Measurements from ENCODE around the gene P4HA1.
"Not testable (repeated sequence)": the region's sequence is repeated elsewhere in the genome, so short reads cannot be mapped to it uniquely, and the experiment has no call there.

P4HA1 gene

DNA sequence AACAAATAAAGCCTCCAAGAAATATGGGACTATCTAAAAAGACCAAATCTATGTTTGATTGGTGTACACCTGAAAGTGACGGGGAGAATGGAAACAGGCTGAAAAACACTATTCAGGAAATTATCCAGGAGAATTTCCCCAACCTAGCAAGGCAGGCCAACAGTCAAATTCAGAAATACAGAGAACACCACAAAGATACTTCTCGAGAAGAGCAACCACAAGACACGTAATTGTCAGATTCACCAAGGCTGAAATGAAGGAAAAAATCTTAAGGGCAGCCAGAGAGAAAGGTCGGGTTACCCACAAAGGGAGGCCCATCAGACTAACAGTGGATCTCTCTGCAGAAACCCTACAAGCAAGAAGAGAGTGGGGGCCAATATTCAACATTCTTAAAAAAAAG lies 73.7 kb downstream of the P4HA1 start:
- H2BK120ac ChIP-seq (ENCODE audit: low read depth, low read length); H2AK5ac ChIP-seq (ENCODE audit: low read length, severe bottlenecking); H2BK12ac ChIP-seq (ENCODE audit: low read length in 2 of 2); H2AFZ ChIP-seq (ENCODE audit: low read depth, low read length); H3K23ac ChIP-seq (ENCODE audit: low read length in 2 of 2); H3K4me3 ChIP-seq (ENCODE audit: insufficient read depth in 1 of 2, low read depth in 1 of 2, low read length in 2 of 2); H2BK5ac ChIP-seq (ENCODE audit: low read depth, low read length, poor library complexity, severe bottlenecking); H3K4me1 ChIP-seq (ENCODE audit: control insufficient read depth, insufficient read depth, low read depth, low read length); H3K9me3 ChIP-seq (ENCODE audit: control insufficient read depth, low read length); H3K9ac ChIP-seq (ENCODE audit: low read length); H4K91ac ChIP-seq (ENCODE audit: low read length); H3K4me2 ChIP-seq (ENCODE audit: low read length, poor library complexity, severe bottlenecking); H3K14ac ChIP-seq (ENCODE audit: low read length in 2 of 2); H3K27ac ChIP-seq (ENCODE audit: low read length, poor library complexity, severe bottlenecking); H2BK15ac ChIP-seq (ENCODE audit: low read depth, poor library complexity, severe bottlenecking); H3K4ac ChIP-seq (ENCODE audit: low read depth in 1 of 2, low read length in 2 of 2); DNase-seq; H4K8ac ChIP-seq (ENCODE audit: low read length); H3K27me3 ChIP-seq (ENCODE audit: control insufficient read depth in 1 of 2, insufficient read depth in 1 of 2, low read length in 2 of 2); H3K18ac ChIP-seq (ENCODE audit: low read depth in 1 of 2, low read length in 2 of 2): not testable (repeated sequence)
- Histone ChIP-seq H3K79me1 (replicated peaks; ENCODE audit: low read length, poor library complexity, severe bottlenecking) (peaks cover 21% of the 10 kb centered on the region), H3K36me3 (ENCODE audit: control insufficient read depth in 1 of 2, insufficient read depth in 2 of 2, low read depth in 1 of 2, low read length in 2 of 2) (peaks cover 18 to 33% of the 10 kb centered on the region in 2 experiments)
- 98% methylated on average over 4 of the region's 4 CpGs for WGBS

DNA sequence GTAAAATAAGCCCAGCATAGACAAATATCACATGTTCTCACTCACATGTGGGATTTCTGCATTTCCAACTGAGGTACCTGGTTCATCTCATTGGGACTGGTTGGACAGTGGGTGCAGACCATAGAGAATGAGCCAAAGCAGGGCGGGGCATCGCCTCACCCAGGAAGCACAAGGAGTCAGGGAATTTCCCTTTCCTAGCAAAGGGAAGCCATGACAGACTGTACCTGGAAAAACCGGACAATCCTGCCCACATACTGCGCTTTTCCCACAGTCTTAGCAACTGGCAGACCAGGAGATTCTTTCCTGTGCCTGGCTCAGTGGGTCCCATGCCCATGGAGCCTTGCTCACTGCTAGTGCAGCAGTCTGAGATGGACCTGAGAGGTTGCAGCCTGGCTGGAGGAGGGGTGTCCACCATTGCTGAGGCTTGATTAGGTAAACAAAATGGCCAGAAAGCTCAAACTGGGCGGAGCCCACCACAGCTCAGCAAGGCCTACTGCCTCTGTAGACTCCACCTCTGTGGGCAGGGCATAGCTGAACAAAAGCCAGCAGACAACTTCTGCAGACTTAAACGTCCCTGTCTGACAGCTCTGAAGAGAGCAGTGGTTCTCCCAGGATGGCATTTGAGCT lies 75.0 kb downstream of the P4HA1 start:
- not testable (repeated sequence) for H2BK12ac ChIP-seq (ENCODE audit: low read length in 2 of 2); H3K27ac ChIP-seq (ENCODE audit: low read length, poor library complexity, severe bottlenecking); H3K9me3 ChIP-seq (ENCODE audit: control insufficient read depth, low read length); H3K4me3 ChIP-seq (ENCODE audit: insufficient read depth in 1 of 2, low read depth in 1 of 2, low read length in 2 of 2); H3K18ac ChIP-seq (ENCODE audit: low read depth in 1 of 2, low read length in 2 of 2); H3K9ac ChIP-seq (ENCODE audit: low read length); H4K8ac ChIP-seq (ENCODE audit: low read length); H3K4me2 ChIP-seq (ENCODE audit: low read length, poor library complexity, severe bottlenecking); H2BK5ac ChIP-seq (ENCODE audit: low read depth, low read length, poor library complexity, severe bottlenecking); H2AK5ac ChIP-seq (ENCODE audit: low read length, severe bottlenecking); H3K4me1 ChIP-seq (ENCODE audit: control insufficient read depth, insufficient read depth, low read depth, low read length); H3K27me3 ChIP-seq (ENCODE audit: control insufficient read depth in 1 of 2, insufficient read depth in 1 of 2, low read length in 2 of 2); DNase-seq; H2AFZ ChIP-seq (ENCODE audit: low read depth, low read length); H2BK15ac ChIP-seq (ENCODE audit: low read depth, poor library complexity, severe bottlenecking); H3K14ac ChIP-seq (ENCODE audit: low read length in 2 of 2); H3K23ac ChIP-seq (ENCODE audit: low read length in 2 of 2); H3K4ac ChIP-seq (ENCODE audit: low read depth in 1 of 2, low read length in 2 of 2)
- WGBS = 93% methylated on average over 6 of the region's 6 CpGs
- Histone ChIP-seq H3K79me1 (replicated peaks; ENCODE audit: low read length, poor library complexity, severe bottlenecking) (peaks cover 23% of the 10 kb centered on the region), H2BK120ac (ENCODE audit: low read depth, low read length) (peak overlapping the region; percentile 34), H4K91ac (ENCODE audit: low read length) (peak overlapping the region; percentile 61), H3K36me3 (ENCODE audit: control insufficient read depth in 1 of 2, insufficient read depth in 2 of 2, low read depth in 1 of 2, low read length in 2 of 2) (peaks cover 21 to 39% of the 10 kb centered on the region in 2 experiments)

DNA sequence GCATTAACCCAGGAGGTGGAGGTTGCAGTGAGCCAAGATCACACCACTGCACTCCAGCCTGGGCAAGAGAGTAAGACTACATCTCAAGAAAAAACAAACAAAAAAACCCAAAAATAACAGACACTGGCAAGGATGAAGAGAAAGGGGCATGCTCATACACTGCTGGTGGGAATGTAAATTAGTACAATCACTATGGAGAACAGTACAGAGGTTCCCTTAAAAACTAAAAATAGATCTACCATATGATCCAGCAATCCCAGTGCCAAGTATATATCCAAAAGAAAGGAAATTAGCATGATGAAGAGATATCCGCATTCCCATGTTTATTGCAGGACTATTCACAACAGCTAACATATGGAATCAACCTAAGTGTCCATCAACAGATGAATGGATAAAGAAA lies 75.6 kb downstream of the P4HA1 start:
- Histone ChIP-seq H2BK120ac (ENCODE audit: low read depth, low read length) (no peak overlapping the region), H3K4me2 (ENCODE audit: low read length, poor library complexity, severe bottlenecking) (no peak overlapping the region), H3K27me3 (ENCODE audit: control insufficient read depth in 1 of 2, insufficient read depth in 1 of 2, low read length in 2 of 2) (no peaks in the 10 kb centered on the region), H2AK5ac (ENCODE audit: low read length, severe bottlenecking) (no peak overlapping the region), H3K9me3 (ENCODE audit: control insufficient read depth, low read length) (no peaks in the 10 kb centered on the region), H2BK12ac (ENCODE audit: low read length in 2 of 2) (no peak overlapping the region), H3K14ac (ENCODE audit: low read length in 2 of 2) (no peak overlapping the region), H4K91ac (ENCODE audit: low read length) (no peak overlapping the region), H3K18ac (ENCODE audit: low read depth in 1 of 2, low read length in 2 of 2) (no peak overlapping the region), H2AFZ (ENCODE audit: low read depth, low read length) (no peak overlapping the region), H3K9ac (ENCODE audit: low read length) (no peak overlapping the region), H3K4me3 (ENCODE audit: insufficient read depth in 1 of 2, low read depth in 1 of 2, low read length in 2 of 2) (no peak overlapping the region), H3K4me1 (ENCODE audit: control insufficient read depth, insufficient read depth, low read depth, low read length) (peaks cover 6% of the 10 kb centered on the region), H3K4ac (ENCODE audit: low read depth in 1 of 2, low read length in 2 of 2) (no peak overlapping the region), H2BK15ac (ENCODE audit: low read depth, poor library complexity, severe bottlenecking) (no peak overlapping the region), H3K79me1 (replicated peaks; ENCODE audit: low read length, poor library complexity, severe bottlenecking) (peaks cover 27% of the 10 kb centered on the region), H2BK5ac (ENCODE audit: low read depth, low read length, poor library complexity, severe bottlenecking) (no peak overlapping the region), H3K23ac (ENCODE audit: low read length in 2 of 2) (no peak overlapping the region), H4K8ac (ENCODE audit: low read length) (no peak overlapping the region), H3K27ac (ENCODE audit: low read length, poor library complexity, severe bottlenecking) (no peak overlapping the region), H3K36me3 (ENCODE audit: control insufficient read depth in 1 of 2, insufficient read depth in 2 of 2, low read depth in 1 of 2, low read length in 2 of 2) (peaks cover 25 to 45% of the 10 kb centered on the region in 2 experiments)
- DNase-seq = no peak
- WGBS = no CpG with 5 or more reads among the region's 1 CpG

GRCh38 chr10:73019100-73019499 lies 77.6 kb downstream of the P4HA1 start:
- no peak overlapping the region for H2BK120ac ChIP-seq (ENCODE audit: low read depth, low read length)
- no peak overlapping the region for H2BK15ac ChIP-seq (ENCODE audit: low read depth, poor library complexity, severe bottlenecking)
- H2BK5ac ChIP-seq (ENCODE audit: low read depth, low read length, poor library complexity, severe bottlenecking) = no peak overlapping the region
- no CpG with 5 or more reads among the region's 1 CpG for WGBS
- H3K4me2 ChIP-seq (ENCODE audit: low read length, poor library complexity, severe bottlenecking) = no peak overlapping the region
- peaks cover 6% of the 10 kb centered on the region for H3K4me1 ChIP-seq (ENCODE audit: control insufficient read depth, insufficient read depth, low read depth, low read length)
- no peaks in the 10 kb centered on the region for H3K9me3 ChIP-seq (ENCODE audit: control insufficient read depth, low read length)
- no peak overlapping the region for H3K27ac ChIP-seq (ENCODE audit: low read length, poor library complexity, severe bottlenecking)
- H3K14ac ChIP-seq (ENCODE audit: low read length in 2 of 2) = no peak overlapping the region
- no peaks in the 10 kb centered on the region for H3K27me3 ChIP-seq (ENCODE audit: control insufficient read depth in 1 of 2, insufficient read depth in 1 of 2, low read length in 2 of 2)
- H2BK12ac ChIP-seq (ENCODE audit: low read length in 2 of 2) = no peak overlapping the region
- no peak overlapping the region for H3K18ac ChIP-seq (ENCODE audit: low read depth in 1 of 2, low read length in 2 of 2)
- H3K36me3 ChIP-seq (ENCODE audit: control insufficient read depth in 1 of 2, insufficient read depth in 2 of 2, low read depth in 1 of 2, low read length in 2 of 2) = peaks cover 25 to 60% of the 10 kb centered on the region in 2 experiments
- H3K4me3 ChIP-seq (ENCODE audit: insufficient read depth in 1 of 2, low read depth in 1 of 2, low read length in 2 of 2) = no peak overlapping the region
- peaks cover 28% of the 10 kb centered on the region for H3K79me1 ChIP-seq (replicated peaks; ENCODE audit: low read length, poor library complexity, severe bottlenecking)
- H3K9ac ChIP-seq (ENCODE audit: low read length) = no peak overlapping the region
- H3K23ac ChIP-seq (ENCODE audit: low read length in 2 of 2) = no peak overlapping the region
- no peak overlapping the region for H4K8ac ChIP-seq (ENCODE audit: low read length)
- DNase-seq = no peak
- no peak overlapping the region for H4K91ac ChIP-seq (ENCODE audit: low read length)
- H2AFZ ChIP-seq (ENCODE audit: low read depth, low read length) = no peak overlapping the region
- H2AK5ac ChIP-seq (ENCODE audit: low read length, severe bottlenecking) = no peak overlapping the region
- H3K4ac ChIP-seq (ENCODE audit: low read depth in 1 of 2, low read length in 2 of 2) = no peak overlapping the region
